Activated CD8-positive, alpha-beta memory T cell treated with anti-CD3 and anti-CD28 coated beads for 24 hours (primary cell): Measurements from ENCODE around the gene HOXD4.

Source experiments
- DNase-seq: peaks from one replicate; pipeline ENCODE4 v3.0.0-alpha.2; 2020

Gene HOXD4

GRCh38 chr2:176151442-176152287 is at the start of gene HOXD4:
Gene HOXD4, plus strand, starts transcription at chr2:176151550. Its CDS starts 84 bp downstream, at chr2:176151634.
- no peak for DNase-seq

DNA sequence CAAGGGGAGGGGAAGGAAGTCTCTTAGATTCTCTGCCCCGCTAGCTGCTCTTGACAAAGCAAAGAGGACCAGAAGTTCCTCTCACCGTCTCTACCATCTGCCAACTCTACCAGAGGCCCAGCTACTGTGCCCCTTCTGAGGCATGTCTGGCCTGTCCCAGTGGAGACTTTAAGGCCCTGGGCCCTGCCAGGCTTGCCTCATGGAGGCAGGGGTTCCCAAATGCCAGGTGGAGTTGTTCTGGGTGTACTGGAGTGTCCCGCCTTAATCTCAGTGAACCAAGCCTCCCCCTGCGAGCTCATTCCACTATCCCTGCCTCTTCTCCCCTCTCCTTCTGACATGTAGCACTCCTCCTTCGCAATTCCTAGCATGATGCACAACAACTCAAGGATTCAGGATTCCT is 49.5 kb upstream of the HOXD4 start:
- DNase-seq, result no peak

GRCh38 chr2:176102309-176102866 is 49.0 kb upstream of the HOXD4 start:
- DNase-seq, result no peak

- no peak for DNase-seq
Measured at GRCh38 chr2:176103194-176103593, 48.2 kb upstream of the HOXD4 start.

DNA sequence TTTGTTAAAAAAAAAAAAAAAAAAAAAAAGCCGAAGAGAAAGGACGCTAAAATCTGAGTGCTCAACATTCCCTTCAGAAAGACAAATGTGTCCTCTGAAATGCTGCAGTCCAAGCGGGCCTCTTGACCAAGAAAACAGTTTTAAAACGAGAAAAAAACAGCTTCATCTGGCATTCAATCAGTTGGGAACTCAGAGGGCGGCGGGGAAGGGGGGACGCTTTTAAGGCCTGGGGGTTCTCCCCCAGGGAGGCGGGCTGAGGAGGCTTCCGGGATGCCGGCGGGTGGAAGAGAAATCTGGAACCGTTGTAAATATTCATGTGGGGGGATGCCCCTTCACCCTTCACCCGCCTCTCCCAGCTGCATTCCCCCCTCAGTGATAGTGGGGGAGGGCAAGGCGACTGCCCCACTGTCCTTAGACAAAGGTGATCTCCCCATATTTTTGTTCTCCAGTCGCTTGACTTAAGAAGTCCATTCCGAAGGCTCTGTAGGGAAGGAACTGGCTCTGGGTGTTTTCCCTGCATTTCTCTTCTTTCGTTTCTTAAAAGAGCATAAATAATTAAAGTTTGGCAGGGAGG is 47.5 kb upstream of the HOXD4 start:
- no peak for DNase-seq

DNA sequence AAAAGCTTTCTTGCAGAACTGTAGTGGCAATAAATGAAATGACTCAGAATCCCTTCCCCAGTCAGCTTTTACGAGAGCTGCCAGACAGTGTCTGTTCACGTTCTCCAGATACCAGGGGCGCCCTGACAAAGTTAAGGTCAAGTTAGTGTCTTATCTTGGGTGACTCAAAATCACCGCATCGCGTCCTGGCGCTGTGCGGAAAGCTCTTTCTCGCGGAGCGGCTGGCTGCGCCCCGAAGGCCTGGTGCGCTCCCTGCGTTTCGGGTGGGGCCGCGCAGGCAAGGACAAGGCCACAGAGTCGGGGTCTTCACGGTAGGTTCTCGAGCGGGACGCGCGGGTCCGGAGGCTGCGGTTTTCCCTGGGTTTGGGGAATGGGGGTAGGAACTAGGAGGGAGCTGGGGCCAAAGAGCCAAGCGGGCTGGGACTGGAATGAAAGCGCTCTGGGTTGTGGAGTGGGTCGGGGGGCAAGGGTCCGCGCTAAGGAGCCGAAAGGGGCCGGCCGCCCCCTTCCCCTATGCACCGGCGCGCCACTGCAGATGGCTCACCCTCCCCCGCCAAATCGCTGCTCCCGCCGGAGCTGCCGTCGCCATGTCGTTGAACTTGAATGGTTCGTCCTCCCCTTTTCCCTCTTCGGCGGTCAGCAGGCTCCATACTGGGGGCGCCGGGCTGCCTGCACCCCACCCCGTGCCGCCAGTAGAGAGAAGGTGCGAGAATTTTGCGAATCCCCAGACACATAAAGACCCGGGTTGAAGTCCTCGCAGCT is 46.9 kb upstream of the HOXD4 start:
- no peak for DNase-seq

DNA sequence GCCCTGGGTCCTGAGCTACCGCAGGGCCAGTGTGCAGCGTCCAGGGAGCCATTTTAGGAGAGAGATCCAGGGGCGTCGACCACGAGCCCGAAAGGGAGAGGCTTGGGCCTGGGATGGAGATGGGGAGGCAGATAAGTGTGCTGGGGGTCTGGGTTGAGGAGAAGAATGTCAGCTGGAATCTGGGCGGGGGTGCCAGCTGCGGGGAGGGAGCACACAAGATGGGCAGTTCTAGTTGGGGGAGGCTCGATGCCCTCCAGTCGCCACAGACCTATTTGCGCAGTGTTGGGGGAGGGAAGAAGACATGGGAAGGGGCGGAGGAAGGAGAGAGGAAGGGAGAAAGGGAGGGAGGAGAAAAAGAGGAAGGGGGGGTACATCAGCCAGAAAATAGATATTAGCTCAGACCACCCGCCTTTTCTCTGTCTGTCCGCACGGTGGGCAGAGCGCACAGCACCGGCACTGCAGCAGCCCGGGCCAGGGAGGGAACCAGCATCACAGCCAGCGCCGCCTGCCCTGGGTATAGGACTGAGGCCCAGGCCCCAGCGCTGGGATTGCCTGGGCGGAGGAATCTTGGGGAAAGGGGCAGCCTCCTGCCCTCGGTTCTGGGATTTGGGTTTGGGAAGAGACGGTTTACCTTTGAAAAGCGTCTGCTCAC is 46.1 kb upstream of the HOXD4 start:
- no peak for DNase-seq

DNA sequence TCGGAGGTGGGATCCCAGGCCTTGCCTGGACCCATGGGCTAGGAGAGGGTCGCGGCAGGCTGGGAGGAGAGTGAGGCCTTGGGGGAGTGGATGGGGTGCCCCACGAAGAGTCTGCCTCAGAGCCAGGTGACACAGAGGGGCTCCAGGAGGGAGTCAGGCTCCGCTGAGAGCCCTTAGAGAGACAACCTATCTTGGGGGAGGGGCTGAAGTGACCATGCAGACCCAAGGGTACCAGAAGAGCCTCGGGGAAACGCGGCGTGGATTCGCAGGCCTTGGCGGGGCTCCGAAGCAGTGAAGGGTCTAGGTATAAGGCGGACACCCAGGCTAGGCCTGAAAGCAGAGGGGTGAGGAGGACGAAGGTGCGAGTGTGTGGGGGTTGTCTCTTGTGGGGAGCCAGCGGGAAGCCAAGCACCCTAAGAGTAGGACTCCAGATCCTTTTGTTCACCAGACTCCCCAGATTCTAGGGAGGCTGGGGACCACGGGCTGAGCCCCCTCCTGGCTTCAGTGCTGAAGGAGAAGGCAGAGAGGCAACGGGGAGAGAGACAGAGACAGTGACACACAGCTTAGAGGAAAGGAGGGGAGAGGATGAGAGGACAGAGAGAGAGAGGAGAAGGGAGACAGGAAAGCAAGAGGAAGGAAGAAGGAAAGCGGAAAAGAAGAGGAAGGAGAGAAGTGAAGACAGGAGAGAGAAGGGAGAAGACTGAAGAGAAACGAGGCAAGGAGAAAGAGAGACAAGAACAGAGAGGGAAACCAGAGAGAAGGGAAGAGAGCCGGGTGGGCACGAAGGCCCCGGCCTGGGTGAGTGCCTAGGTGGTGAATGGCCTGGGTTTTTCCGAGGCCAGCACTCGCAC is 45.4 kb upstream of the HOXD4 start:
- no peak for DNase-seq

GRCh38 chr2:176106581-176107539 is 44.5 kb upstream of the HOXD4 start, which contains the start of gene HOXD11:
Gene HOXD11, plus strand, starts transcription at chr2:176107280. Its CDS starts 76 bp downstream, at chr2:176107356.
- no peak for DNase-seq

- no peak for DNase-seq
Measured at GRCh38 chr2:176107731-176108181, 43.6 kb upstream of the HOXD4 start.

DNA sequence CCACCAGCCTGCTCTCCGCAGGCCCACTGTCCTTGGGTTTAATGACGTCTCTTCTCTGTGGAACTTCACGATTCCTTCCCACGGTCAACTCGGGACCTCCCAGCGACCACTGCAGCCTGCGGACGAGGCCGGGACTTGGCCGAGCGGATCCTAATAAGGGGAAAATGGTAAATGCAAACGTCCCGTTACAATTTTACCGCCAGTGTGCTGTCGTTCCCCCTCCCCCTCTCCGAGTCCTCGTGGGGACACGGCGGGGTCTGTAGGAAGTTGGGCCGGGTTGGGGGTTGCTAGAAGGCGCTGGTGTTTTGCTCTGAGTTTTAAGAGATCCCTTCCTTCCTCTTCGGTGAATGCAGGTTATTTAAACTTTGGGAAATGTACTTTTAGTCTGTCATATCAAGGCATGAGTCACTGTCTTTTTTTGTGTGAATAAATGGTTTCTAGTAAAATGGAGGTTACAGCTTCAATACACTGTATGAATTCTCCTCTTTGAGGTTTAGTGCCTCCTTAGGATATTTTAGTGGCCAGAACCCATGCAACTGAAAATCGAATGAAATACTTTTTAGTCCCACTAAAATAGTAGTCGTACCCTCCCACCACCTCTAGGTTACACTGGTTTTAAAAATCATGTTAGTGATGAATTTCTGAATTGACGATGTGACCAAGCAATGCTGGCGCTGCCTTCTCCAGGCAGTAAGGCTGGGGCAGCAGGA is 42.0 kb upstream of the HOXD4 start:
- no peak for DNase-seq

GRCh38 chr2:176109946-176110345 is 41.4 kb upstream of the HOXD4 start:
- no peak for DNase-seq

GRCh38 chr2:176110415-176111308 is 40.7 kb upstream of the HOXD4 start:
- DNase-seq, result no peak

GRCh38 chr2:176111309-176111663 is 40.1 kb upstream of the HOXD4 start:
- no peak for DNase-seq

DNA sequence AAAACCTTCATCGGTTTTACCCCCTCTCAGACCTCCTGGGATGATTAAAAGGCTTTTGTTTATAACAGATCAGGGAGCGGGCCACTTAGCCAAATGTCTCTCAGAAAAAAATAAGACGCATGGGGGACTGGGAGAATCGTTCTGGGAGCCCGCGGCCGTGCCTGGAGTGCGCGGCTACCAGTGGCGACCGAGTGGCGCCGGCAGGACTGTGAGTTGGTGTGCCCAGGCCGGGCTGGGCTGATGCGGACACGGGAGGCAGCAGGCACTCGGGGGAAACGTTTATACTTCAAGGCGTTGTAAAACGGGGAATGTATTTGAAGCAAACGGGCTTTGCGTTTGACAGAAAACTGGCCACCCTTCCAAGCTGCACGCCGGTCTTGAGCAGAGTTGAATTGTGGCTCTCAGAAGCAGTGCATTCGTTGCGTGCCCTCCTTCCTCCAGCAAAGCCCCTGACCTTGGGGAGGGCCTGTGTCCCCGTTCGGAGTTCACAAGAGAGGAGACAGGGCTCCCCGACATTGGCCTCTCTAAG is 39.4 kb upstream of the HOXD4 start:
- no peak for DNase-seq

GRCh38 chr2:176112375-176113302 is 38.7 kb upstream of the HOXD4 start:
- DNase-seq, result no peak
